PC-3 (cell line): Measurements from ENCODE around the gene KIF25. TPM values are rescaled to one million over a fixed set of nuclear protein-coding genes. Genes with fewer than 3 reads are reported as not detected.

Experiments used
- ATAC-seq: fragments of 200-7000 bp; cut with Tn5 transposase; 2 replicates; pipeline ENCODE4 v1.9.1; 2020; ENCODE audit warnings: mild to moderate bottlenecking, moderate library complexity
- BruUV-seq: library from RNA; stranded (reverse); fragments of 400-500 nt; replicated peaks from 2 replicates; lab custom pipeline; 2021; lab: Mats Ljungman, UMichigan
- CTCF ChIA-PET: fragments of 300-600 bp; sonication (Branson Sonifier 250); formaldehyde crosslinking; loops from one replicate; lab custom pipeline; 2022; ENCODE audit warnings: antibody characterized with exemption; lab: Charles Lee
- POLR2A ChIA-PET: fragments of 300-600 bp; sonication (Branson Sonifier 250); formaldehyde crosslinking; loops from one replicate; lab custom pipeline; 2022; ENCODE audit warnings: antibody characterized with exemption; ENCODE audit not compliant: unreplicated experiment; lab: Charles Lee
- DNase-seq: peaks from one replicate; pipeline ENCODE4 v3.0.0-alpha.2; 2015
- H2AFZ ChIP-seq: fragments of 300-600 bp; sonication (generic); 2 replicates; pipeline ENCODE4 v1.6.0; 2016; ENCODE audit warnings: antibody characterized with exemption, low read length
- H3F3A ChIP-seq: fragments of 300-600 bp; sonication (generic); one replicate; pipeline ENCODE4 v1.6.0; 2017; ENCODE audit warnings: antibody characterized with exemption, low read length, control low read depth, mild to moderate bottlenecking; ENCODE audit not compliant: unreplicated experiment
- H3K27ac ChIP-seq: fragments of 300-600 bp; sonication (generic); 2 replicates; pipeline ENCODE4 v1.5.1; 2016; ENCODE audit warnings: mild to moderate bottlenecking, low read length
- H3K27me3 ChIP-seq: fragments of 300-600 bp; sonication (generic); 2 replicates; pipeline ENCODE4 v1.6.1; 2016; ENCODE audit warnings: low read length, mixed read lengths
- H3K36me3 ChIP-seq: fragments of 300-600 bp; sonication (generic); 2 replicates; pipeline ENCODE4 v1.6.1; 2016; ENCODE audit warnings: low read depth, mixed run types, low read length, mixed read lengths
- H3K4me1 ChIP-seq: fragments of 300-600 bp; sonication (generic); 2 replicates; pipeline ENCODE4 v1.5.1; 2016; ENCODE audit warnings: low read length; ENCODE audit not compliant: insufficient read depth
- H3K4me2 ChIP-seq: fragments of 300-600 bp; sonication (generic); 2 replicates; pipeline ENCODE4 v1.6.0; 2016; ENCODE audit warnings: low read length
- H3K4me3 ChIP-seq: fragments of 300-600 bp; sonication (generic); 2 replicates; pipeline ENCODE4 v1.5.1; 2016; ENCODE audit warnings: mild to moderate bottlenecking, low read length, mixed read lengths
- H3K79me2 ChIP-seq: fragments of 300-600 bp; sonication (generic); 2 replicates; pipeline ENCODE4 v1.6.1; 2017; ENCODE audit warnings: low read length, mixed read lengths
- H3K9ac ChIP-seq: fragments of 300-600 bp; sonication (generic); 2 replicates; pipeline ENCODE4 v1.6.0; 2016; ENCODE audit warnings: mild to moderate bottlenecking, low read length
- H3K9me2 ChIP-seq: fragments of 300-600 bp; sonication (generic); replicated peaks from 2 replicates; pipeline ENCODE4 v1.6.1; 2016; ENCODE audit warnings: mixed run types, low read length, mixed read lengths
- H3K9me3 ChIP-seq: fragments of 300-600 bp; sonication (generic); 2 replicates; pipeline ENCODE4 v1.6.1; 2016; ENCODE audit warnings: low read length, mixed read lengths
- H4K20me1 ChIP-seq: fragments of 300-600 bp; sonication (generic); 2 replicates; pipeline ENCODE4 v1.6.1; 2016; ENCODE audit warnings: low read length, mixed read lengths
- CTCF ChIP-seq: fragments of 300-600 bp; sonication (generic); conservative IDR thresholded peaks from 2 replicates; pipeline ENCODE4 v1.5.1; 2017; ENCODE audit warnings: antibody characterized with exemption, low read depth, mild to moderate bottlenecking, low read length
- EZH2 ChIP-seq: fragments of 300-600 bp; sonication (generic); IDR thresholded peaks from one replicate; pipeline ENCODE4 v1.6.1; 2017; ENCODE audit warnings: antibody characterized with exemption, mild to moderate bottlenecking, low read length; ENCODE audit not compliant: unreplicated experiment
- EZH2phosphoT487 ChIP-seq: fragments of 300-600 bp; sonication (generic); IDR thresholded peaks from 2 replicates; pipeline ENCODE4 v1.6.1; 2018; ENCODE audit warnings: mild to moderate bottlenecking, antibody characterized with exemption, low read length, borderline replicate concordance
- intact Hi-C: fragments of 100-400 bp; cut with micrococcal nuclease; formaldehyde crosslinking; loops from 2 replicates; pipeline ENCODE4 v1.9.0; 2023
- total RNA-seq: library from RNA; depleted of rRNA; stranded (reverse); fragments of >200 nt; gene quantifications from 2 replicates; pipeline ENCODE4 v1.2.3, GENCODE V29; 2014

KIF25 gene
- total RNA-seq, 1 experiment from 2014 or later, result not detected

GRCh38 chr6:167987396-167988153, 9.9 kb upstream of the KIF25 start:
- Histone ChIP-seq H3K9ac (no peak overlapping the region), H3K4me1 (no peaks in the 10 kb centered on the region), H3K9me2 (no peaks in the 10 kb centered on the region), H3K4me3 (no peak overlapping the region), H4K20me1 (no peaks in the 10 kb centered on the region), H2AFZ (no peak overlapping the region), H3K9me3 (no peaks in the 10 kb centered on the region), H3K4me2 (no peak overlapping the region), H3K36me3 (no peaks in the 10 kb centered on the region), H3K27ac (no peak overlapping the region), H3K79me2 (no peaks in the 10 kb centered on the region), H3K27me3 (no peaks in the 10 kb centered on the region), H3F3A (no peaks in the 10 kb centered on the region)
- no peak for DNase-seq
- ATAC-seq, result no peak
- intact Hi-C loops, result no loop called here
- BruUV-seq, result no TSS peak
- ChIA-PET POLR2A (no interaction called here), CTCF (no interaction called here)
- no peak for TF ChIP-seq CTCF
- no peak for TF ChIP-seq EZH2phosphoT487

GRCh38 chr6:167988154-167988495, 9.3 kb upstream of the KIF25 start:
- Histone ChIP-seq H3K9me3 (no peaks in the 10 kb centered on the region), H4K20me1 (no peaks in the 10 kb centered on the region), H3K9me2 (no peaks in the 10 kb centered on the region), H2AFZ (no peak overlapping the region), H3K4me1 (no peaks in the 10 kb centered on the region), H3K4me2 (no peak overlapping the region), H3K79me2 (no peaks in the 10 kb centered on the region), H3K36me3 (no peaks in the 10 kb centered on the region), H3K27ac (no peak overlapping the region), H3K27me3 (no peaks in the 10 kb centered on the region), H3F3A (no peaks in the 10 kb centered on the region), H3K9ac (no peak overlapping the region), H3K4me3 (no peak overlapping the region)
- no TSS peak for BruUV-seq
- intact Hi-C loops, result no loop called here
- ATAC-seq (no peak), DNase-seq (no peak)
- CTCF ChIA-PET, result no interaction called here
- POLR2A ChIA-PET, result no interaction called here
- TF ChIP-seq EZH2, result no peak
- no peak for TF ChIP-seq CTCF
- TF ChIP-seq EZH2phosphoT487, result no peak

- ChIA-PET CTCF (no interaction called here), POLR2A (no interaction called here)
- intact Hi-C loops, result no loop called here
- BruUV-seq, result no TSS peak
- Histone ChIP-seq H3K9me3 (no peaks in the 10 kb centered on the region), H3K27ac (no peak overlapping the region), H3K4me2 (no peak overlapping the region), H3K79me2 (no peaks in the 10 kb centered on the region), H3K4me3 (no peak overlapping the region), H3F3A (no peaks in the 10 kb centered on the region), H3K9me2 (no peaks in the 10 kb centered on the region), H3K4me1 (no peaks in the 10 kb centered on the region), H3K9ac (no peak overlapping the region), H2AFZ (no peak overlapping the region), H4K20me1 (no peaks in the 10 kb centered on the region), H3K36me3 (no peaks in the 10 kb centered on the region), H3K27me3 (no peaks in the 10 kb centered on the region)
- DNase-seq, result no peak
- no peak for ATAC-seq
- TF ChIP-seq EZH2phosphoT487 (no peak), EZH2 (no peak), CTCF (no peak)
Measured at GRCh38 chr6:167988945-167989841, 8.3 kb upstream of the KIF25 start.
